GM21360 (cell line): ENCODE data around the gene DSP.

Source experiments
- ATAC-seq: cut with Tn5 transposase; IDR thresholded peaks from one replicate; pipeline ENCODE4 v1.9.1; 2021; ENCODE audit warnings: mild to moderate bottlenecking, moderate library complexity; ENCODE audit not compliant: unreplicated experiment

The DSP gene

DNA sequence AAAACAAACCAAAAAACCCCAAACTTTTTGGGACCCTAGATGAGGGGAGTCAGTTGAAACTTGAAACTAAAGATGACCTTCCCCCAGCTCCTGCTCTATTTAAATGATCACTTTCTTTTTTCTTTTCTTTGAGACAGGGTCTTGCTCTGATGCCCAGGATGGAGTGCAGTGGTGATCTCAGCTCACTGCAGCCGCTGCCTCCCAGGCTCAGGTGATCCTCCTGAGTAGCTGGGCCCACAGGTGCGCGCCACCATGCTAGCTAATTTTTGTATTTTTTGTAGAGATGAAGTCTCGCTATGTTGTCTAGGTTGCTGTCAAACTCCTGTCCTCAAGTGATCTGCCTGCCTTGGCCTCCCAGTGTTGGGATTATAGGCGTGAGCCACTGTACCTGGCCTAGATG is 7.3 kb upstream of the DSP start:
- ATAC-seq = no peak

- ATAC-seq = no peak
Measured at GRCh38 chr6:7535498-7535897, 6.0 kb upstream of the DSP start.

DNA sequence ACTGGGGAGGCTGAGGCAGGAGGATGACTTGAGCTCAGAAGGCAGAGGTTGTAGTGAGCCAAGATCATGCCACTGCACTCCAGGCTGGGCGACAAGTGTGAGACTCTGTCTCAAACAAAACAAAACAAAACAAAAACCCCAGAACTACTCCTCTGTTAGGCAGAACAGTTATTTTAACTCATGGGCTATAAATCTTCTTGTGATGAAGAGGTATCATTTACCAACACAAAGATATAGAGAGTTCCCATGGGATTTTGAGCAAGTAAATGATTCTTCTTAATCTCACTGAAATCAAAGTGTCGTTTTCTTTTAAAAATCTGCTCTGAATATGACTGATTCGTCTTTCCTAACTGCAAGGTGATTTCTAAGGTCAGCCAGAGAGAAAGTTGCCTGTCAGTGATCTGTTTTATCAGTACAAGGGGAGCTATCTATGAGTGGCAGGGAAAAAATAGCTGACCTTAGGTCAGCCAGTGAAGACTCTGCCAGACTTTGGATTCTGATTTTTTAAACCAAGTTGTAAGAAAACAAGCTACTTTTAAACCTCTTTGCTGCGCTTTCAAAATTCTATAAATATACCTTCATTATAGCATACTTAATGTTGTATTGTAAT is 3.8 kb upstream of the DSP start:
- ATAC-seq = no peak

- ATAC-seq = no peak
Measured at GRCh38 chr6:7538484-7538883, 3.0 kb upstream of the DSP start.

DNA sequence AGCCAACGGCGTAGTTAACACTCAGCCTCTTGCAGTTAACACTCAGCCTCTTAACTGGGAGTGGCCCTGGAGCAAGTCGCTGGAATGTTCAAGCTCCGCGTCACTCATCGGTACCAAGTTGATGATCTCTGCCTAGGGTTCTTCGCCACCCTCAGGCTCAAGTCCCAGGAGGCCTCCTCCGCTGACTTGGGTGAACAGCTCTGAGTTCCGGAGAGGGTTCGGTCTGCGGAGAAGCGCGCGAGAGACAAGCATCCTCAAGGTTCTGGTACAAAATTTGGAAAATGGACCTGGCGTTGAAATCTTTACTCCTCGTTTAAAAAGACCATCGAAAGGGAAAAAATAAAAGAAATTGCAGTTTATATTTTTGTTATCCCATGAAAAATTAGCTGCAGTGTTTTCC is 876 bp upstream of the DSP start:
- no peak for ATAC-seq

DNA sequence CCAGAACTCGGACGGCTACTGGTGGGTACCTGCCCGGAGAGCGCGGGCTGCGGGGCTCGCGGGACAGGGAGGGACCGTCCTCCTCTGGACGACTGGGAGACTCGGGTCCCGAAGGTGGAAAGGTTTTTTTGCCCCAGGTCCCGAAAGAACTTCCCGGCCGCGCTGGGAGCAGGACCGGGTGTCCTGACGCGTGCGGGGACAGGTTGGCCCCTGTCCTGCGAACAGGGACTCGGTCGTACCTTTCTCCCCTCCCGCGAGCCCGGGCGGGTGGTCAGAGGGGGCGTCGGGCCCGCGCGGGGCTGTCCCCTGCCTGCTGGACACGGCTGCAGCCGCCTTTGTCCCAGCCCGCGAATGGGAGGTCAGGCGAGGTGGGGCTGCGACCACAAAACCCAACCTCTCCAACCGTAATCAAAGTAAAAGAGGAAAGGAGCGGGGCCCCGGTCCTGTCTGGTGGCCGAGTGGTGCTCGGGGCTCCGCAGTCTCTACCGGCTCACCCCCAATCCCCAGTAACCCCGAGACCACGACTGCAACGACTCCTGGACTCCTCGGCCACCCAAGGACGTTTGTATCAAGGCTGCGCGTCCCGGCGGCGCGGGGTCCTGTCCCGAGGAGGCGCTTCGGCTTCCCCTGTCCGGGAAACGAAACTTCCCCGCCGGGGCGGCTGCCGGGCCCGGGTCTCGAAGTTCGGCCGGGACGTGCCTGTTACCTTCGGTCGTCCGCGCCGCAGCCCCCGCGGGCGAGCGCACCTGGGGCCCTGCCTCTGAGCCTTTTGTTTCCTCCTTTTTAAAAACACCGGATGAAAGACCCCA is 798 bp downstream of the DSP start:
- no peak for ATAC-seq

DNA sequence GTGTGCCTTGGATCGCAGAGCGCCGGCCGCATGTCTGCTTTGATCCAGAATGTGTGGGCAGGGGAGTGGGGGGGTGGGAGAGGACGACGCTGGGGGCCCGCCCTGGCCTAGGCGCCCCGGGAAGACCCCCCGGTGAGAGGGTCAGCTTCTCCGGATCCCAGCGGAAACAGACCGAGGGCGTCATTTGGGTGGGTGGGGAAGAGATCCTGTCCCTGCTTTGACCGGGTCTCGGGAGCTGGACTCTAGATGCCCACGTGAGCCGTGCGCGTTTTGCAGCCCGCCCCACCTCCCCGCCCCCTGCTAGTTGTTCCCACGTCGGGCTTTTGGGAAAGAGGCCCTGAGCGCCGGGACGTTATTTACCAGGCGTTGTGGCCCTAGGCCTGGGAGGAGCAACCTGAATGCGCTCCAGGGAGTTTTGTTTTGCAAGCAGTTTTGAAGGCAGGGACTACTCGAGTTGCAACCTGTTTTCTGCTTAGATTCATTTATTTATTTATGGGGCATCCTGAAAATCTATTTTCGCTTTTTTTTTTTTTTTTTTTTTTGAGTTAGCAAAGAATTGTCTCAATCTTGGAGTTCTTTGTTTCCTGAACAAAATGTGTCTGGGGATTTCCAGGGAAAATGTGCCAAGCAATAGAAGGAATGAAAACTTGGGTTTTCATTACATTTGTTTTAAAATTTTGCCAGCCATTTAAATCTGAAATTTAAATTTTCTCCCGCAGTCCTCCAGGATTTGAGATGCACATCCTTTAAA is 1.6 kb downstream of the DSP start:
- ATAC-seq = no peak

GRCh38 chr6:7543789-7544424 is 2.4 kb downstream of the DSP start:
- no peak for ATAC-seq

- no peak for ATAC-seq
Measured at GRCh38 chr6:7544597-7544996, 3.1 kb downstream of the DSP start.

- no peak for ATAC-seq
Measured at GRCh38 chr6:7545316-7546019, 4.0 kb downstream of the DSP start.

- ATAC-seq = no peak
Measured at GRCh38 chr6:7546020-7546369, 4.5 kb downstream of the DSP start.

DNA sequence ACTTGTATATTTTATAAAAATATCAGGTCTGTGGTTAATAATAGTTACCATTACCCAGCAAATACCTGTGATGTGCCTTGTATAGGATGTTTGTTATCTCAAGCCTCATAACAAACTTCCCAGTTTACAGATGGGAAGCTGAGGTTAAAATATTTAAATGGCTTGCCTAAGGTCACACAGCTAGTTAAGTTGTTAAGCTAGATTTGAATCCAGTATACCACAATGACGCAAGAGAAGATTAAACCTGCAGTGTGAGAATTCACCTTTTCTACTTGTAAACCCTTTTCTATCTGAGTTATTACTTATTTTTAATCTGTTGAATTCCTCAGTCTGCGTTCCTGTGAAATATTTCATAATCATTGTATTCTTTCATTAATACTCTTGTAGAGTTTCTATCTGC is 4.9 kb downstream of the DSP start:
- no peak for ATAC-seq

DNA sequence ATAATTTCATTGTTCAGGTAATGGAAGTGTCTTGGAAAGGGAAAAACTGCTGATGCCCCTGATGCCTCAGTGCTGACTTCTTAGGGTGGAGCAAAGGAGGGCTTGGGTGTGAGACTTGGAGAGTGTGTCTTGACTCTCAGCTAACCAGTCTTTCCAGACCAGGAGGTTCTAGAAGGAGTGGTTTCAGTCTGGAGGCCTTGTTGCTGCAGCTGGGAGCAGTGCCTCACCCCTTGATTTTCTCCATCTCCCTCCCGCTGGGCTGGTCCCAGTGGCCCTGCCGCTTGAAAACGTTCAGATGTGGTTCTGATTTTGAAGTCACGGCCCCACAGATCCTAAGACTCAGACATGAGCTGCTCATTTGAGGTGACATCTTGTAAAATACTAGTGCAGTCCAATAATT is 5.4 kb downstream of the DSP start:
- no peak for ATAC-seq

DNA sequence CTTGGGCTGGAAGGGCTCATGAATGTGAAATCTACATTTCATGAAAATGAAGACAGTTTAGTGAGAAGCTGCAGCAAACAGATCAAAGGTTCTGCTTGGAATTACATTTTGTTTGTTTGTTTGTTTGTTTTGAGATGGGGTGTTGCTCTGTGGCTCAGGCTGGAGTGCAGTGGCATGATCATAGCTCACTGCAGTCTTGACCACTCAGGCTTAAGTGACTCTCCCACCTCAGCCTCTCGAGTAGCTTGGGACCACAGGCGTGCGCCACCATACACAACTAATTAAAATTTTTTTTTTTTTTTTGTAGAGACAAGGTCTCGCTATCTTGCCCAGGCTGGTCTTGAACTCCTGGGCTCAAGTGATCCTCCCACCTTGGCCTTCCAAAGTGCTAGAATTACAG is 5.8 kb downstream of the DSP start:
- no peak for ATAC-seq

DNA sequence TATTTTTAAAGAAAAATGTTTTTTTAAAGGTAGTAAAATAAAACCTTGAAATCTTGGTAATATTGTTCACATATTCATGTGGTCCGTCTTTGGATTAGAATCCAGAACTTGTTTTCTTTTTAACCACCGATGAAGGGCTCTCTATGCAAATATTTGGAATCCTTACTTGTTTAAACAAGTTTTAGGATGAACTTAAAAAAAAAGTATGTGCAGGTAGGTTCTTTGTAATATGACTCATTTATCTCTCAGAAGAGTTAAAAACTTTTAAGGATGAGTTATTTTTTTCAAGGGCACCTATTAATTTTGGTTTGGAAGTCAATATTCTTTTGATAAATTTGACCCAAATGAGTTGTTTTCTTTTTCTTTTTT is 8.9 kb downstream of the DSP start:
- ATAC-seq = no peak

DNA sequence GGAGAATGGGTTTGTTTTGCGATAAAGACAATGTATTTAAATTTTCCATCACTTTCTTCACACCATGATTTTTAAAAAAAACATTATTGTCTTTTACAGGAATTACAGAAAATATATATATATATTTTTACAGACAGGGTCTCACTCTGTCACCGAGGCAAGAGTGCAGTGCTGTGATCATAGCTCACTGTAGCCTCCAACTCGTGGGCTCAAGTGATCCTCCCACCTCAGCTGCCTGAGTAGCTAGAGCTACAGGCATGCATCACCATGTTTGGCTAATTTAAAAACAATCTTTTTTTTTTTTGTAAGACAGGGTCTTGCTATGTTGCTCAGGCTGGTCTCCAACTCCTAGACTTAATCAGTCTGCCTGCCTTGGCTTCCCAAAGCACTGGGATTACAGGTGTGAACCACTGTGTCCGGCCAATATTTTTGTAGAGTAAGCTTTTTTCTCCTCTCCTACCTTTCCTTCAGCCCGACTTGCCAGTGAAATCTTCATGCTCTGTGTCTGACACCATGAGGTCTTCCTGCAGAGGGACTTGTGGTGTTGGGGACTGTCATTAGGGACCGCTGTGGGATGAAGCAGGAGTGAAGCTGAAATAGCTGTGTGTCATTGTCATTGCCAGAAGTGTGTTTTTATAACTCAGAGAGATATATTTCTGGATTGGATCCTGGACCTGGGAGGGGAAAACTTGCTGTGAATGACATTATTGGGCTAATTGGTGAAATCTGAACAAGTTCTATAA is 13.2 kb downstream of the DSP start:
- no peak for ATAC-seq

DNA sequence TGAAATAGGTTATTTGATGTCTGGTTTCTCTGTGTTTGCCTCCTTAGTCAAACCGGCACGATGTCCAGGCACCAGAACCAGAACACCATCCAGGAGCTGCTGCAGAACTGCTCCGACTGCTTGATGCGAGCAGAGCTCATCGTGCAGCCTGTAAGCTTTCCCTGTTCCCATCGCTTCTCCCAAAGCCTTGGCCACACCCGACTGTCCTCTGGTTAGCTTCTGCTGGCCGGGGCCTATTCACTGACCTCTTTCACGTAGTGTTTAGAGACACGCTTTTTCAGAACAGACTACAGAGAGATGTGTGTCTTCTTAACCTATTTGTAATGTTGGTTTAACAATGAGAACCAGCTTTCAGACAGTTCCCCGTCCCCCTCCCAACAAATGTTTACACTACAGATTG is 14.2 kb downstream of the DSP start:
- no peak for ATAC-seq

DNA sequence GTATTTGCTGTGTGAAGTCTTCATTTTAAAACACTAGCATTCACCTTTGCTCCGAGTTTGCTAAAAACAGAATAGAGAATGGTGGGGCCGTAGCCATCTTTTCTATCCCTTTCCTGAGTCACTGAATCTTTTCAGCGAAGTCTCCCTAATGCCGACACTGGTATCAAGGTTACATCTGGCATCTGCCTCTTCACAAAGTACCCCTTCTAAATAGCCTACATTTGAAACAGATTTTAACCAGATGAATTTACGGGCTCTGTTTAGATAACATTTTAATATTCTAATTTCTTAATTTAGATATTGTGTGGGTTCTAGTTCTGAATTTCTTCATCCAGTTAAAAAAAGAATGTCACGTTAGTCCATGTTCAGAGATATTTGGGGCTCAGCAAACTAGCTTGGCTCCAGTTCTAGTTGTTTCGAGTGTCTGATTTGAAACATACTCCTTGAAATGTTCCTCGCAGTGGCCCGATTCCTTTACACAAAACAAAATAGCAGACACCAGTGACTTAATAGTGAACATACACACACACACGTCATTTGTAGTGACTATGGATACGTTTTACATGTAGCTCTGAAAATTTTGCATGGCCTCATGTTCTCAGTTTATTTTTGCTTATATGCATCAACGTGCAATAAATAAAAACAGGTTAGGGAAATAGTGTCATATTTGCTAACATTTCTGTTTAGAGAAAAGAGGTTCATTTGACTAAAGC is 15.1 kb downstream of the DSP start:
- ATAC-seq = no peak

GRCh38 chr6:7557652-7558051 is 16.2 kb downstream of the DSP start:
- ATAC-seq = no peak

DNA sequence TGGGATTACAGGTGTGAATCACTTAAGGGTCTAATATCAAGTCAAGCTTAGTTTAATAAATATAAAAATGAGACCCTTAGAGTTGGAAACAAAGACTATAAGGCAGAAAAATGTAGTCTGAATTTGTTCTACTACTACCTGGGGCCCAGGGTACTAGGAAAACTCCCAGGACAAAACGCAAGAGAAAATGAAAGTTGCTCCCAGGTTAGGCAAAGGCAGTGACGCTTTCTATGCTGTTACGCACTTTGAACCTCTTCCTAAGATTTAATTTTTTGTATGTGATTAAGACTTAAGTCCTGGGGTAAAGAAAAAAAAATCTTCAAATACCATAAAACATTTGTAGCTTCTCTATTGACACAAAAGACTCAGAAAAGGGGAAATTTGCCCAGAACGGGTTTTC is 17.3 kb downstream of the DSP start:
- ATAC-seq = no peak
